Left kidney (tissue), 2 donors: ENCODE data around the gene GPSM1. TPM values are rescaled to one million over a fixed set of nuclear protein-coding genes. Genes with fewer than 3 reads are reported as not detected.
"Not testable (repeated sequence)": the region's sequence is repeated elsewhere in the genome, so short reads cannot be mapped to it uniquely, and the experiment has no call there.

Source experiments
- DNase-seq: peaks from one replicate; pipeline ENCODE4 v3.0.0-alpha.2; 2013
- polyA plus RNA-seq: library from polyadenylated mRNA; unstranded; fragments of 120-200 nt; gene quantifications from one replicate; pipeline ENCODE4 v1.2.1, GENCODE V29; 2013; ENCODE audit not compliant: insufficient read length

The GPSM1 gene
- polyA plus RNA-seq, 1 donor, result 27.4 TPM

DNA sequence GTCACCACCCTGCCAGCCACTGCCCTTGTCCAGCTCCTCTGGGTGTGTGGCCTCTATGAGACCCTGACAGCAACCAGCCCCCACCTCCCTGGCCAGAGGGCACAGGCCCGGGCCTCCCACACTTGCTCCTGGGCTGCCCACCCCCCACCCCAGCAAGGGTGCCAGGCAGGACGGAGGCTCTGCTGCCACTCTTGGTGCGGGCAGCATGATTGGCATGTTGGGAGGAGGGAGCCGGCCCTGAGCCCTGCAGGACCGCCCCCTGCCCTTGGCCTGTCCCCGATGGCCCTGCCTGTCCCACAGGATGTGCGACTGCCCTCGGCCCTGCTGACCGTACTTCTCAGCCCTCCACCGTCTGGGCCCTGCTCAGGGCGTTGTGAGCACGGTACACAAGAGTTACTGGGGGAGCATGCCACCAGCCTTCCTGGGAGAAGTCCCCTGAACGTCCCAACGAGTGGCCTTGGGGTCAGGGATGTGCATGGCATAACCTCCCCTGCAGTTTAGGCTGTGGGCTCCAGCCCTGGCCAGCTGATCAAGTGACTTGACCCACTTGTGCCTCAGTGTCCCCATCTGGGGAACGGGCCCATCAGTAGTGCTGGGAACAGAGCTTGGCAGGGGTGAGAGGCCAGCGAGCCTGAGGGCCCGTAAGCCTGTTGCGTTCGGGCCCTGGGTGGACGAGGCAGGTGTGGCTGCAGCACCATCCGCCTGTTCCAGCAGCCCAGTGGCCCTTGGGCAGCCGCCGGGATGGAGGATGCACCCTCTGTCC, 16.0 kb downstream of the GPSM1 start:
- no peak for DNase-seq

- no peak for DNase-seq
These were observed 16.5 kb downstream of the GPSM1 start for GRCh38 chr9:136343884-136344269.

- DNase-seq, result no peak
These were observed 17.4 kb downstream of the GPSM1 start for GRCh38 chr9:136344544-136345280.

DNA sequence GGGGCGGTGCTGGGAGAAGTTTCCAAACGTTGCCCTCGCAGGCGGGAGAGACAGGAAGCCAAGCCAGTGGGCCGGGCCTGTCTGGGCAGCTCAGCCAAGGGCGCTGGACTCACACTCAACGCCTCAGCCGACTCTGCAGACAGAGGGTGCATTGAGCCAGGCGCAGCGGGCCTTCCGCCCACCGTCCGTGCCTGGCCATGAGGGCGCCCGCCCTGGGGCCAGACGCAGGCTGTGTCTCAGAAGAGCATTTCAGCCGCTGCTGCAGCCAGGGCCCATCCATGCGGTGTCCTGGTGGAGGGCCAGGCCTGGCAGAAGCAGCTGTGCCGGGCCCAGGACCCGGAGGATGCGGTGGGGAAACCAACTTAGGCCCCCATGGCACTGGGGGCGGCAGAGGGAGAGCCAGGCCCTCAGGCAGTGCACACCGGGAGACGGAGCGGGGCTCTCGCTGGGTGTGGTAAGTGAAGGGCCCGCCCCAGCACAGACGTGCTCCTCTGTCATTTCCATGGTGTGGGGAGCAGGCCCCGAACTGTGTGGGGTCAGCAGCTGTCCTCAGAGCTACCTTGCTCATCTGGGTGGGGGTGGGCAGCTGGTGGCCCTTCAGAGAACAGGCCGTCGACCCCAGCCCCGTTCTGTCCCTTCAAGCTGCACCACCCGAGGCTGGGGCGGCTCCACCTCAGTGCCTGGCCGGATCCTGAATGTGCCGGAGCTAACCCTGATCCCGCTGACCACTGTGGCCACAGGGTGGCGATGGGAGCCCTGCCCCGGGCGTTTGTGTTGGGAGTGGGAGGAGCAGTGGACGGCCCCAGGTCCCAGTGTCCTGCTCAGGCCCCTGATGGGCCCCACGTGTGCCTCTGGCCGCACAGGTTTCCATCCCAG, 18.2 kb downstream of the GPSM1 start:
- no peak for DNase-seq

DNA sequence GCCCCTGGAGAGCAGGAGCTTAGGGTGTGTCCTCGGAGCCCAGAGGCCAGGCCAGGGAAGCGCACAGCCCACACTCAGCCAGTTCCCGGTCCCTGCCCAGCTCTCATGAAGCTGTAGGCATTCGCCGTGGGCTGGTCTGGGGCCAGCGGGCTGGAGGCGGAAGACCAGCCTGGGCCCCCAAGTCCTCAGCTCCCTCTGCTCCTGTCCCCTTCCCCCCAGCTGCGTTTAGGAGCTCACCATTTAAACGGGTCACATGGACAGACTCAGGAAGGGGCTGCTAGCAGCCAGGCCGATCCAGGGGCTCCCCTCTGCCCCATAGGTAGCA, 18.8 kb downstream of the GPSM1 start:
- no peak for DNase-seq

DNA sequence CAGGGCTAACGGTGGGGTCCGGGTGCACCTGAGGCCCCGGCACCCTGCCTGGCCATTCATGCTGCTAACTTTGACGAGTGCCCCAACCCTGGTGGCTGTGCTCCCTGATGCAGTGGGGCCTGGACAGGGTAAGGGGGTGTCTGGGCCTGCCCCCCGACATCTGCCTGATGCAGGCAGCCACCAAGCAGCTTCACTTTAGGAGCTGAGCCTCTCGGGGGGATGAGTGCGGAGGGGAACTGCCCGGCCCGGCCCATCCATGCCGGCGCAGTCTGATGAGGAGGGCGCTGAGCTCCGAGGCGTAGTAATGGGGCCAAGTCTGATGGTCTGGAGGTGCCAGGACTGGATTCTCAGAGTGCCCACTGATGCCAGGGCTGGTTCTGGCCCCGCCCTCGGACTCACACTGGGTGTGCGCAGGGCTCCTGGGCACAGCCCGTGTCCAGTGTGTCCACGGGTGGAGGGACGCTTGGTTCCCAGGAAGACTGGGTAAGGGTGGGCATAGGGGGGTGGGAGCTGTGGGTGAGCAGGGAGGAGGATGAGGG, 19.7 kb downstream of the GPSM1 start:
- DNase-seq, result no peak

- no peak for DNase-seq
These were observed 20.3 kb downstream of the GPSM1 start for GRCh38 chr9:136347472-136348256.

- no peak for DNase-seq
These were observed 21.4 kb downstream of the GPSM1 start for GRCh38 chr9:136348691-136349090.

DNA sequence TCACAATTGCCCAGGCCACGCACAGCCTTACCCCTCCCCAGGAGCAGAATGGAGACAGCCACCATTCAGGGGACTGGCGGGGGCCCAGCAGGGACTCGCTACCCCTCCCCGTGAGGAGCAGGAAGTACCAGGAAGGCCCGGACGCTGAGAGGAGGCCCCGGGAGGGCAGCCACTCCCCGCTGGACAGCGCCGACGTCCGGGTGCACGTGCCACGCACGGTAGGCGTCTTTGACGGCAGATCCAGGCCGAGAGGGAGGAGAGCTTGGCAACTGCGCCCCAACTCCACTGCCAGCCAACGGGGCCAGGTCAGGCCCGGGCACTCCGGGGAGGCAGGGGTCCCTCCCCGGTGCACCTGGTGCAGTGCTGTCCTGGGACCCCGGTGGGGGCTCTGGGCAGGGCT, 22.2 kb downstream of the GPSM1 start:
- no peak for DNase-seq

GRCh38 chr9:136351252-136351800, 24.0 kb downstream of the GPSM1 start:
- DNase-seq, result no peak

- DNase-seq, result not testable (repeated sequence)
These were observed 24.5 kb downstream of the GPSM1 start for GRCh38 chr9:136351868-136352267.

- no peak for DNase-seq
These were observed 25.3 kb downstream of the GPSM1 start for GRCh38 chr9:136352682-136353081.

GRCh38 chr9:136353088-136353487, 25.7 kb downstream of the GPSM1 start:
- DNase-seq, result no peak

DNA sequence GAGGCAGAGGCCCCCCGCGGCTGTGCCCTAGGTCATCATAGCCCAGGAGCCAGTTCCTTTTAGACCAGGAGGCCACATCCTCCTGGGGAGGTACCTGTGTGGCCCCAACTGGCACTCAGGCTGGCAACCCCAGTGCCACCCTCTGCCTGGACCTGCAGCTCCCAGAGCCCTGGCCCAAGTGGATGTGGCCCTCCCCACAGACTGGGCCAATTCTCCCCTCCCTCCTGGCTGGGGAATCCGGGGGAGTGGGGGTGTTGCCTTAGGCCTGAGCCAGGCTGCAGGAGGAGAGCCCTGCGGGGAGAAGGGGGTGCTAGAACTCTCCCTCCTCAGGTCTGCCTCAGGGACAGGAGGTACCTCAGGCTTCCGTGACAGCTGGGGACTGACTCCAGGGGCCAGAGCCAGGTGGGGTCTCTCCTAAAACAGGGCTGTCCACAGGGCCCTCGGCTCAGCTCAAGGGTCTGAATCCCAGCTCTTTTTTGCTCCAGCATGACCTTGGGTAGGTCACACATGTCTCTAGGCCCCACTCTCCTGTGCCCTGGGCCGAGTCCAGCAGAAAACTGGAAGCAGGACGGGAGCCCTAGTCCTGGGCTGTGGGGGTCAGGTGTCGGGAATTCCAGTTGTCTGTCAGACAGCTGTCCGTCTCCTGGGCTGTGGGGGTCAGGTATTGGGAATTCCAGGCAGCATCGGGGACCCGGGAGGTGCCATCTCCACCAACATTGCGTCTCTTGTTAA, 26.6 kb downstream of the GPSM1 start:
- DNase-seq, result no peak

GRCh38 chr9:136354592-136355085, 27.3 kb downstream of the GPSM1 start:
- DNase-seq, result no peak

DNA sequence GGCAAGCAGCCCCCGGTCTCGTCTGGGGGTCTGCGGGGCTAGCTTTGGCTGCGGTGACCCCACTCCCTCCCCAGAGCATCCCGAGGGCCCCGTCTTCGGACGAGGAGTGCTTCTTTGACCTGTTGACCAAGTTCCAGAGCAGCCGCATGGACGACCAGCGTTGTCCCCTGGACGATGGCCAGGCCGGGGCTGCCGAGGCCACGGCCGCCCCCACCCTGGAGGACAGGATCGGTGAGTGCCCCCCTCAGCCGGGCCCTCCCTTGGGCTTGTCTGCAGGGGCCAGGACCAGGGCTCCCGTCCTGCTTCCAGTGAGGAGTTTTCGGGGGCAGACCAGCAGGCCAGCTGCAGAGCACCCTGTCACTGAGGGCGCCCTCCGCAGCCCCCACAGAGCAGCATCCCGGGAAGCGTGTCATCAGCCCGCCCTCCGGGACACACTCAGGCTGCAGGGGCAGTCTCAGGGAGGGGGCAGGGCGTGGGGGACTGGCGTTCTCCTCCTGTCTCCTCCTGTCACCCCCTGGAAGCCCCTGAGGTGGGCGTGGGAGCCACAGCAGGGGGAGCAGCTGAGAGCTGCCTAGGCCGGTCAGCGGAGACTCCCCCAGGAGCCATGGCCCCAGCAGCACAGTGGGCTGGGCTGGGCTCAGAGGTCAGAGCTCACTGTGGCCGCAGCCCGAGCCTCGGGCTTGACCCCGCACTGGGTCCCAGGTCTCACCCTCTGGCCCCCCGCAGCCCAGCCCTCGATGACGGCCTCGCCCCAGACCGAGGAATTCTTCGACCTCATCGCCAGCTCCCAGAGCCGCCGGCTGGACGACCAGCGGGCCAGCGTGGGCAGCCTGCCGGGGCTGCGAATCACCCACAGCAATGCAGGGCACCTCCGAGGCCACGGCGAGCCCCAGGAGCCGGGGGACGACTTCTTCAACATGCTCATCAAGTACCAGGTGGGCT, 28.5 kb downstream of the GPSM1 start:
- no peak for DNase-seq

- DNase-seq, result no peak
These were observed 29.9 kb downstream of the GPSM1 start for GRCh38 chr9:136357202-136357725.

DNA sequence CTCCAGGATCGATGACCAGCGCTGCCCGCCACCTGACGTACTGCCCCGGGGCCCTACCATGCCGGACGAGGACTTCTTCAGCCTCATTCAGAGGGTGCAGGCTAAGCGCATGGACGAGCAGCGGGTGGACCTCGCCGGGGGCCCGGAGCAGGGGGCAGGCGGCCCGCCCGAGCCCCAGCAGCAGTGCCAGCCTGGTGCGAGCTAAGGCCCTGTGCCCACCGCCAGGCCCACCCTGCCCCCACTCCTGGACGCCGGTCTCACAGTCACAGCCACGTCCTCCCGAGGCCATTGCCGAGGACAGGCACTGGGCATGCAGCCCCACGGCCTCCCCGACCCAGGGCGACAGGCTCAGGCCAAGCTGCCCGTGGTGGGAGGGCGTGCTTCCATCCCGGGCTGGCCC, 30.7 kb downstream of the GPSM1 start:
- DNase-seq, result no peak

DNA sequence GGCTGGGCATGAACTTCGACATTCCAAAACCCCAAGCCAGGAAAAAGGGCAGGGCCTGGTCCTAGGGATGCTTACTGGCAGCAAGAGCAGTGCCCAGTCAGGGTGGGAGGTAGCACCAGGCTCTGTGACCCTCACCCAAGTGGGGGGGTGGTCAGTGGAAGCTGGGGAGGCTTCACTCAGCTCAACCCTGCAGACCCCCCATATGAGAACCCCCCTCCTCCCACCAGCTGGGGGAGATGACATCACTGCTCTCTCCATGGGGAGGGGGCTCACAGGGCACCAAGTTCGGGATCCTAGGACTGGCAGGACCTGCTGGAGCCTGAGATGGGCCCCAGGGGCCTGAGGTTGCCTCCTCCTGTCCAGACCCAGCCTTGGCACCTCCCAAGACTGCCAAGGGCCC, 31.5 kb downstream of the GPSM1 start:
- DNase-seq, result no peak
